ENCODE measurements around the gene ARHGEF10L.
"Not testable (repeated sequence)": the region's sequence is repeated elsewhere in the genome, so short reads cannot be mapped to it uniquely, and the experiment has no call there.

ARHGEF10L gene, protein sequence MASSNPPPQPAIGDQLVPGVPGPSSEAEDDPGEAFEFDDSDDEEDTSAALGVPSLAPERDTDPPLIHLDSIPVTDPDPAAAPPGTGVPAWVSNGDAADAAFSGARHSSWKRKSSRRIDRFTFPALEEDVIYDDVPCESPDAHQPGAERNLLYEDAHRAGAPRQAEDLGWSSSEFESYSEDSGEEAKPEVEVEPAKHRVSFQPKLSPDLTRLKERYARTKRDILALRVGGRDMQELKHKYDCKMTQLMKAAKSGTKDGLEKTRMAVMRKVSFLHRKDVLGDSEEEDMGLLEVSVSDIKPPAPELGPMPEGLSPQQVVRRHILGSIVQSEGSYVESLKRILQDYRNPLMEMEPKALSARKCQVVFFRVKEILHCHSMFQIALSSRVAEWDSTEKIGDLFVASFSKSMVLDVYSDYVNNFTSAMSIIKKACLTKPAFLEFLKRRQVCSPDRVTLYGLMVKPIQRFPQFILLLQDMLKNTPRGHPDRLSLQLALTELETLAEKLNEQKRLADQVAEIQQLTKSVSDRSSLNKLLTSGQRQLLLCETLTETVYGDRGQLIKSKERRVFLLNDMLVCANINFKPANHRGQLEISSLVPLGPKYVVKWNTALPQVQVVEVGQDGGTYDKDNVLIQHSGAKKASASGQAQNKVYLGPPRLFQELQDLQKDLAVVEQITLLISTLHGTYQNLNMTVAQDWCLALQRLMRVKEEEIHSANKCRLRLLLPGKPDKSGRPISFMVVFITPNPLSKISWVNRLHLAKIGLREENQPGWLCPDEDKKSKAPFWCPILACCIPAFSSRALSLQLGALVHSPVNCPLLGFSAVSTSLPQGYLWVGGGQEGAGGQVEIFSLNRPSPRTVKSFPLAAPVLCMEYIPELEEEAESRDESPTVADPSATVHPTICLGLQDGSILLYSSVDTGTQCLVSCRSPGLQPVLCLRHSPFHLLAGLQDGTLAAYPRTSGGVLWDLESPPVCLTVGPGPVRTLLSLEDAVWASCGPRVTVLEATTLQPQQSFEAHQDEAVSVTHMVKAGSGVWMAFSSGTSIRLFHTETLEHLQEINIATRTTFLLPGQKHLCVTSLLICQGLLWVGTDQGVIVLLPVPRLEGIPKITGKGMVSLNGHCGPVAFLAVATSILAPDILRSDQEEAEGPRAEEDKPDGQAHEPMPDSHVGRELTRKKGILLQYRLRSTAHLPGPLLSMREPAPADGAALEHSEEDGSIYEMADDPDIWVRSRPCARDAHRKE (N-terminal part only)

DNA sequence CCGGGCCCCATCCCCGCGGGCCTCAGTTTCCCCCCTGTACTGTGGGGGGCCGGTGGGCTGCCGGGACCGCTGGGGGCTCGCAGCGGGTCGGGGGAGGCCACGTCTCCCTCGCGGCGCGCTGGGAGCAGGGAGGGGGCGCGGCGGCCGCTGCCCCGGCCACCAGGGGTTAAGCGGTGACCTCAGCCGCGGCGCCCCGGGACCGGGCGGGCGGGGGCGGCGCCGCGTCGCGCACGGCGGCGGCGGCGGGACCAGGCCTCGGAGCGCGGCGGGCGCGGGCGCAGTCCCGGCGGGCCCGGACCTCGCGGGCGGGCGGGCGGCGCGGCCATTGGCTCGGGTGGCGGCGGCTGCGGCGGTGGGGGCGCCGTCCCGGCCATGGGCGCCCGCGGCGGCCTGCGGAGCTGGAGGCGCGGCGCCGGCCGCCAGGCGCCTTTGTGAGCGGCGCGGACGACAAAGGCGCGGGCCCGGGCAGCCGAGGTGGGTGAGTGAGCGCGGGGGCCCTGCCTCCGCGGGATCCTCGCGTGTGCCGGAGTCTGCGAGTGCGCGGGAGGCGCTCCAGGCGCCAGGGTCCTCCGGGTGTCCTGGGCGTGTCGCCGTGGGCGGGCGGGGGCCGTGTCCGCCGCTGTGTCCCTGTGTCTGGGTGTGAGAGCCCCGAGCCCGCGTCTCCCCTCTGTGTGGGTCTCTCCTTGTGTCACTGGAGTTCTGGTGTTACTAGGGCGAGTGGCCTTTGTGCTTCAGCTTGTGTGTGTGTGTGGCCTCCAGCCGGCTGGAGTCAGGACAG lies at the start of gene ARHGEF10L:
Gene ARHGEF10L, plus strand, starts transcription at position 222 of the 778 bp plus-strand sequence. CDS start 40,898 bp downstream, outside the sequence.
- DNase-seq (ENCODE audit: low spot score) = no peak

DNA sequence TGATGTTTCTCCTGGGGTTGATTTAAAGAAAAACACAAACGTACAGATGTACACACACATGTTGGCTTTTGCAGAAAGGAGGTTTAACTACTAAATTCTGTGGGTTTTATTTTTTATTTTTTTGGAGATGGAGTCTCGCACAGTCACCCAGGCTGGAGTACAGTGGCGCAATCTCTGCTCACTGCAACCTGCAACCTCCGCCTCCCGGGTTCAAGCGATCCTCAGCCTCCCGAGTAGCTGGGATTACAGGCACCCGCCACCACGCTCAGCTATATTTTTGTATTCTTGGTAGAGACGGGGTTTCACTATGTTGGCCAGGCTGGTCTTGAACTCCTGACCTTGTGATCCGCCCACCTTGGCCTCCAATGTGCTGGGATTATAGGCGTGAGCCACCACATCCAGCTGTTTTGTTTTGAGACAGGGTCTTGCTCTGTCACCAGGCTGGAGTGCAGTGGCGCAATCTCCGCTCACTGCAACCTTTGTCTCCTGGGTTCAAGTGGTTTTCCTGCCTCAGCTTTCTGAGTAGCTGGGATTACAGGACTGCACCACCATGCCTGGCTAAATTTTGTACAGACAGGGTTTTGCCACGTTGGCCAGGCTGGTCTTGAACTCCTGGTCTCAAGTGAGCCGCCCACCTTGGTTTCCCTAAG lies 49.6 kb upstream of the ARHGEF10L start:
- DNase-seq (ENCODE audit: low spot score) = not testable (repeated sequence)

DNA sequence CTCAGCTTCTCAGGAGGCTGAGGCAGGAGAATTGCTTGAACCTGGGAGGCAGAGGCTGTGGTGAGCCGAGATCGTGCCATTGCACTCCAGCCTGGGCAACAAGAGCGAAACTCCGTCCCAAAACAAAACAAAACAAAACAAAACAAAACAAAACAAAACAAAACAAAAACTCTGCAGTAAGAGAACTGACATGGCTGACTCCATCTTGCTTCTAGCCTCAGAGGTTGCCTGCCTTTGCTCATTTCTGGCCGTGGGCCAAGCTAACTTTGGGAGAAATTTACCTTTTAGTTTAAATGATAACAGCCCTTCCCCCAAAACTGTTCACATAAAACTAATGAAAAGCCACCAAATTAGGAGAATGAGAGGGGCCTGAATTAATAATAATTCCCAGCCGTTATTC lies 48.8 kb upstream of the ARHGEF10L start:
- not testable (repeated sequence) for DNase-seq (ENCODE audit: low spot score)

DNA sequence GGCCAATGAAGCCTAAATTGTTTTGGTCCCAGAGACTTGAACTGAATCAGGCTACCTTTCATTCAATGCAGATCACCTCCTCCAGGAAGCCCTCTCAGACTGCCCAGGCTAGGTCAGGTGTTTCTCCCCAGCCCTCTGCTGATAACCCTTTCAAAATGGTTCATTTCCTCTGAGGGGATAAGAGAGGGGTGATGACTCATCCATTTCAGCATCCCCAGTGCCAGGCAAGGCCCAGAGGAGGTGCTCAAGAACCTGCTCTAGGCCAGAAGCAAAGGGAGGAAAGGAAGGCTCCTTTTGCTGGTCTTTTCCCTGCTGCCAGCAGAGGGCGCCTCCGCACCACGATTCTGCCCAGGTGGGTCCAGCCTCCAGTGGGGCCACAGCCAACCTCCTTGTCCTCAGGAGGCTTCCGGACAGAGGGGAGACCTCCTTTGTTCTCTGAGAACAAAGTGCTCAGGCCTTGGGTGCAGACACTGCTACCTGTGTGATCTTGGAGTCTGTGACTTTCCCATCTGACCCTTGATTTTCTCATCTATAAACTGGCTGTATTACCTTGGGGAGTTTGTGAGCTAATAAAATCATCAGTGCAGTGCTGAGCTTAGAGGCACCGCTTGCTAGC lies 45.3 kb upstream of the ARHGEF10L start:
- DNase-seq (ENCODE audit: low spot score) = peak; percentile 75

DNA sequence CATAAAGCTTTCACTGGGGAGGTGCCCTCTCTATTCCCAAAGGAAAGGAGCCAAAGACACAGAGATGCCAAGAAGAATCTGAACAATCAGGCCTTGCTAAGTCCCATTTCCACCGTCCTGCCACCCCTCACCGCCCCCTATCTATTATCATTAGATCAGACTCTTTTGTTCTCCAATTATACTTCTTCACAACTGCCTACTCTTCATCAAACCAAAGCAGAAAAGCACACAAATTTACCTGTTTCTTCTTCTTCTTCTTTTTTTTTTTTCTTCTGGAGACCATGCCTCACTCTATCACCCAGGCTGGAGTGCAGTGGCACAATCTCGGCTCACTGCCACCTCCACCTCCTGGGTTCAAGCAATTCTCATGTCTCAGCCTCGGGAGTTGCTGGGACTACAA lies 43.1 kb upstream of the ARHGEF10L start:
- no peak for DNase-seq (ENCODE audit: low spot score)

DNA sequence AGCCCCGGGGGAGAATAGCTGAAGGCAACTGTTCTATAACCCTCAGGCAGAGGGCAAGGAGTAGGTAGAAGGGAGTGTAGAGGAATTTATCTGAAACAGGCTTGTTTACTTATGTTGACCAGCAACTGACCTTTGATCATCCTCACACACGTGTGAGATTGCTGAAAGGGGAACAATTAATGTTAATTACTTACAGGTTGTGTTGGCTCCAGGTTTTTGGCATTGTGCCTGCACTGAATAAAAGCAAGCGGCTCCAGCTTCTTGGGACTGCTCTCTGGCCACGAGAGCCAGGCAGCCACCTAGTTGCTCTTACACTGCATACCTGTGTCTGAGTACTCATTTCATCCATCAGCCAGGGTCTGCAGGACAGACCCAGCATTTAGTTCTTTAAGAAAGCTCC lies 41.3 kb upstream of the ARHGEF10L start:
- no peak for DNase-seq (ENCODE audit: low spot score)

DNA sequence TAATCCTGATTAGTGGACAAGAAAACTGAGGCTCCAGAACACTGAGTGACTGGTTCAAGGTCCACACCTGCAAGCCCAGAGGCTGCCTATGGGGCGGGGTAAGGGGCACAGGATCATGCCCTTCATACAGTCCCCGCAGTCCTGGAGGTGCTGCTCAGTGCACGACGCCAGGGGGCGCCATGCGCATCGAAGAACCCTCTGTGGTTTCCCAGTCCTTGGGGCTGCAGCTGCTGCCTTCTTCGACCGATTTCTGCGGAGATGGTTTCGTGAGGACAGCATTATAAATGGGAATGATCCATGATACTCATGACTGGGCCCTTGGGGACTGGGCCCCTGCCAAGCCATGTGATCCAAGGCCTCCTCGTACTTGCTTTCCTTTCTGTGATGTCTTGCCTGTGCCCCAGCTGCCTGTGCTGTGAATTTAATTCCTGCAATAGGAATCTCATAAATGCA lies 37.1 kb upstream of the ARHGEF10L start:
- DNase-seq (ENCODE audit: low spot score) = peak; percentile 84

DNA sequence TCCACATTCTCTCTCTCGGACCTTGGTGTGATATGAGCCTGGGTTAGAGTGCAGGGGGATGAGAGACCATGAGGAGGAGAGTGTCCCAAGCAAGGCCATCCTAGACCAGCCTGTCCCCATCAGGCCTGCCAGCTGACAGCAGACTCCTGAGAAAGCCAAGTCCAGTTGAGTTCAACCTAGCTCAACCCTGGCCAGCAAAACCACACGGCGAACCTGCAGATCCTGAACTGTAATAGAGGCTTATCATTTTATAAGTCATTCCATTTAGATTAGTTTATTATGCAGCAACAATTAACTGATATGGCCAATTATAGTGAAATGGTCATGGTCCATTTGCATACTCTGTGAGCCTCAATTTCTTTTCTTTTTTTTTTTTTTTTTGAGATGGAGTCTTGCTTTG lies 36.4 kb upstream of the ARHGEF10L start:
- no peak for DNase-seq (ENCODE audit: low spot score)

DNA sequence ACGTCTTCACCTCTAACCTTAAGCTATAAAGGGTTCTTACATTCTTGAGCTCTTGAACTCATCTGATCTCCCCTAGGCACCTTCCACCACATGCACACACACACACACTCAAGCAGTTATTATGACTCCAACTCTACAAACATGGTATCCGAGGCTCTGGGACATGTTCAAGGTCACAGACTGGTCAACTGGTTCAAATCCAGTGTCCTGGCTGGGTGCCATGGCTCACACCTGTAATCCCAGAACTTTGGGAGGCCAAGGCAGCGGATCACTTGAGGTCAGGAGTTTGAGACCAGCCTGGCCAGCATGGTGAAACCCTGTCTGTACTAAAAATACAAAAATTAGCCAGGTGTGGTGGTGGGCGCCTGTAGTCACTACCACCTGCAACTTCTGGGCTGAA lies 32.3 kb upstream of the ARHGEF10L start:
- DNase-seq (ENCODE audit: low spot score) = not testable (repeated sequence)

DNA sequence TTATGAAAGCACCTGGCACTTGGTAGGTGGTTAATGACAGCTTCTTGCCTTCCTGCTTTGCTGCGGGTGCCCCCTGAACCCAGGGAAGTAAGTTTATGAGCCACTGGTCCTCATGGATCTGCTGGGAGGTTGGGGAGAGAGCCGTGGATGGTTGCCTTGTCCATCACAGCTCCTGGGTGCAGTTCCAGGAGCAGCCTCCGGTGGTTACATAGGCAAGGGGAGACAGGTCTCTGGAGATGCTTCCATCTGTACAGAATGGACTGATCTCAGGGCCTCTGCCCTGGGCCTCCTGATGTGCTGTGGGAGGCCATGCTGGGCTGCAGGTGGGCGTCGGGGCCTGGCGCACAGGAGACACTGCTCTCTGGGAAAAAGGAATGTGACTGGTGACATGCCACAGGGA lies 31.6 kb upstream of the ARHGEF10L start:
- peak; percentile 68 for DNase-seq (ENCODE audit: low spot score)

DNA sequence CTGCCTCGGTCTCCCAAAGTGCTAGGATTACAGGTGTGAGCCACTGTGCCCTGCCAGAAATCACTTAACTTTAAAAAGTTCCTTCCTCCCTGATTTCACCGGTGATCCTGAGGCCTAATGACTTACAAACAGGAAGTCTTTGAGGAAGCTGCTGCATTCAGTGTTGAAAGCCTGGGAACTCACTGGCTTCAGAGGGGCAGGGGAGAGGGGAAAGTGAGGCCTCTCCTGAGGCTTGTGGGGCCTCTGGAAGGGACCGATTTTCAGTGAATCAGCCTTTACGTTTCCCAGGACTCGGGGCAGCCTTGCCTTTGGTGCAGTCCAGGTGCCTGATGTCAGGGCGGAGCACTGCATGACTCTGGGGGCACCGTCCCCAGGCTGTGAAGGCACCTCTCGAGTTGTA lies 30.1 kb upstream of the ARHGEF10L start:
- no peak for DNase-seq (ENCODE audit: low spot score)

DNA sequence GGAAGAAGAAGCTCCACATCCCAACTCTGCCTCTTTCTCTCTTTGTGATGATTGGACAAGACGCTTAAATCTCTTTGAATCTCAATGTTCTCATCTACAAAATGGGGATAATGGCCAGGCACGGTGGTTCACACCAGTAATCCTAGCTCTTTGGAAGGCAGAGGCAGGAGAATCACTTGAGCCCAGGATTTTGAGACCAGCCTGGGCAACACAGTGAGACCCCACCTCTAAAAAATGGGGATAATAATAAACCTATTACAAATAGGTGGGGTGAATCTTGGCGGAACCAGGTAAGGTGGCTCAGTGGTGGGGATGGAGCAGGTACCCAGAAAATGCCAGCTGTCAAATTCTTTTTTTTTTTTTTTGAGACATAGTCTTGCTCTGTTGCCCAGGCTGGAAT lies 29.4 kb upstream of the ARHGEF10L start:
- no peak for DNase-seq (ENCODE audit: low spot score)

DNA sequence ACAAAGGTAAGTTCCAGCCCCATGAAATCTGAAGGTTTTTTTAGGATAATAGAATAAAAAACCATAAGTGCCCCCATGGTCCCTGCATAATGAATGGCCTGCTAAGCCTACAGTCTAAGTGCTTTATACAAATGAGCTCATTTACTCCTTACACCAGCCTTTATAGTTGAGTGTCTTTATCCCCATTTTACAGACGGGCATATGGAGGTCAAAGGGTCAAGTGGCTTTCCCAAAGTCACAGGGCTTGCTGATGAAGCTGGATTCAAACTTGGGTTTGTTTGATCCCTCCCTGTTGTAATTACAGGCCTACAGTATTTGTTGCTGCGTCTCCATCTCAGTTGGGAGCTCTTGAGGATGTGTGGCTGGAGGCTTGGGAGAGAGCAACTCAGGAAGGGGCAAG lies 28.3 kb upstream of the ARHGEF10L start:
- DNase-seq (ENCODE audit: low spot score) = no peak

DNA sequence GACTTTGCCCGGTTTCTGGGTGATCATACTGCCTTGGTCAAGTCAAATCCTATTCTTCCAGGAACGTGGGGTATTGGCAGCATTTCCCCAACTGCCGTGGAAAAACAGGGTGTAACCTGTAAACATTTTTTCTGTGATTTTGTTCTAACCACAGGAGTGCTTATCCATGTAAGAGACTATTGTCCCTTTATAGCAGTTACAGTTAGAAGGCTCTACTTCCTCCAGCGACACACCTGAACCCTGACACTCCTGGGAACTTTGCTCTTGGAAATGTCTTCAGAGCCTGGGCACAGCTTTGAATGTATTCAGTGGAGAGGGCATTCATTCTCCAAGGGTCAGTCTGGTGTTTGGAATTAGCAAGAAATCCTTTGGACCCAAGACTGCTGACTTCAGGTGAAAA lies 26.4 kb upstream of the ARHGEF10L start:
- DNase-seq (ENCODE audit: low spot score) = no peak

DNA sequence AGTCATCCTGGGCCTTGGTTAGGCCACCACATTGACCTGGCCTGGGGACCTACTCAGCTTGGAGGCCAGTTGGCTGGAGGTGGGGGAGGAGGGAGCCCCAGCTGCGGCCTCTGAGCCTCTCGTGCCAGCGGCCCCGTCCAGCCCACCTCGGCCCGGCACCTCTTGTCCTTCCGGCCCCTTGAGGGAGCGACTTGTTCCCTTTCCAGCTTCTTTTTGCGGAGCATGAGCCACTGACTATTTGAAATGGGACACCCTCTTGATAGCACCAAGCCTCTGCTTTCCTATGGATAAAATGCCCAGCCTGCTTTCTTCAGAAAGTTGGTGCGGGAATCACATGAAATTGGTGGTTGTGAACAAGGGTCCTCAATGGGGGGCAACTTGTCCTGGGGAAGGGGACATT lies 24.7 kb upstream of the ARHGEF10L start:
- no peak for DNase-seq (ENCODE audit: low spot score)

DNA sequence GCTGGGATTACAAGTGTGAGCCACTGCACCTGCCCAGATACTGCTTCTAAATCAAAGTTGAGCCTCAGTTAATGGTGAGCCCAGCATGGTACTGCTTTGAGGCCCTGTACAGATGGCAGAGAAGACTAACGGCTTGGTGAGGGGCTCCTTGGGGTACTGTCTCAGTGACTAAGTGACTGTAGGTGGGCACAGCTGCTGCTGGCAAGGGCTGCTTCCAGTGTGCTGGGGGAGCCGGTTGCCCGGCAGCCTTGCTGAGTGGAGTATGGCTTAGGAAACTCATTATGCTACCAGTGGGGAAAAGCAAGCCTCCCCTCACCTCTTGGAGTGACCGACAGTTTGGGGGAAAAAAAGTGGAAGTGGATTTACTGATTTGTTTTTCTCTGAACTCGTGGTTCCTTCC lies 23.6 kb upstream of the ARHGEF10L start:
- DNase-seq (ENCODE audit: low spot score) = no peak

DNA sequence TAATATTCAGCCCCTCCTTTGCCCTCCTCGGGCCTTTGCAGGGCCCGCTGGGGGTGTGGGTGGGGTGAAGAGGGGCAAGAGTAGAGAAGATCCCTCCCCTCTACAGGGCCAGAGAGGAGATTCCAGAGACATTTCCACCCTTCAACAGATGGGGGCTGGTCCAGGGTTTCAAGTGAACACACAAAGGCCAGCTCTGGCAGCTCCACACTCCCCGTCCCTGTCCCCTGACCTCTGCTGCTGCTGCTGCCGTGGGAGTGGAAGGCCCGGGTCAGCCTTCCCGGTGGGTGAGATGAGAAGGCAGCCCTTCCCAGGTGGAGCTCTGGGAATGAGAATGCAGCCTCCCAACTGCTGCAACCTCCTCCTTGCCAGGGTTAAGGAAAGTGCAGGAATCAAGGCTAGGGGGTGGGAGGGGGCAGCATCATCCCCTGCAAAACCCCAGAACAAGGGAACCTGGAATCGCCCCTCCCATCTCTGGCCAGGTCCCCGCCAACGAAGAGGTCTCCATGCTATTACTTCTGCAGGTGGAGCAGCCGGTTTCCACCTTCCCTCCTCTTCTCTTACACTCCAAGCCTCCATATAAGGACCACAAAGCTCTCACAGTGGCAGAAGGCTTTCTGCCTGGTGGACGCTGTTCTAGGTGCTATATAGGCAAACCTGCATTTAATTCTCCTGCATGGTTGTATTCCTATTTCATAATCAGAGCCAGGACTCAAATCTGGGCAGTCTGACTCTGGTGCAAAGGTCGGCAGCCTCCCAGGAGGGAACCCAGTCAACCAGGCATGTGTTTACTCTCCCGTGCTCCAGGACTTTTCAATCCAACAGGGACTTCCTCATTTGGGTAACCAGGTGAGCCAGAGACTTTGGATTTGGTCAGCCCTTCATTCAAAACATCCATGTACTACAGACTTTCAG lies 22.9 kb upstream of the ARHGEF10L start:
- peak; percentile 79 for DNase-seq (ENCODE audit: low spot score)

DNA sequence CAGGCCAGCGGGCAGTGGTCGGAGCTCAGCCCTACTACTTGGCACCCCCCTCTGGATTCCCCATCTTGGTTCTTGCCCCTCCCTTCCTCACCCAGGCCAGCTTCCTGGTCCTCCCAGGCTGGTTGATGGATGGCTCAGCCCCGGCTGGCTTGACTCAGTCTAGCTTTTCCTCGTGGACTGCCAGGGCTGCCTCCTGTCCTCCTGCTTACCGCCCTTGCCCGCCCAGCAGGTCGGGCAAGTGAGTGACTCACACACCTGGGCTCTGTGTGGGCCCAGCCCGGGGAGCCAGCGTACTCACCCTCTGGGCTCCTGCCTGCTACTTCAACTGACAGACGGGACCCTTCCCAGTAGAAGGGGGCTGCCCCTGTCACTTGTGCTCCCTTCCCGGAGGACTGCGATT lies 19.5 kb upstream of the ARHGEF10L start:
- DNase-seq (ENCODE audit: low spot score) = no peak

All from HuH-7 (cell line).